ENCODE results near the gene PIP5KL1.

The PIP5KL1 gene

DNA sequence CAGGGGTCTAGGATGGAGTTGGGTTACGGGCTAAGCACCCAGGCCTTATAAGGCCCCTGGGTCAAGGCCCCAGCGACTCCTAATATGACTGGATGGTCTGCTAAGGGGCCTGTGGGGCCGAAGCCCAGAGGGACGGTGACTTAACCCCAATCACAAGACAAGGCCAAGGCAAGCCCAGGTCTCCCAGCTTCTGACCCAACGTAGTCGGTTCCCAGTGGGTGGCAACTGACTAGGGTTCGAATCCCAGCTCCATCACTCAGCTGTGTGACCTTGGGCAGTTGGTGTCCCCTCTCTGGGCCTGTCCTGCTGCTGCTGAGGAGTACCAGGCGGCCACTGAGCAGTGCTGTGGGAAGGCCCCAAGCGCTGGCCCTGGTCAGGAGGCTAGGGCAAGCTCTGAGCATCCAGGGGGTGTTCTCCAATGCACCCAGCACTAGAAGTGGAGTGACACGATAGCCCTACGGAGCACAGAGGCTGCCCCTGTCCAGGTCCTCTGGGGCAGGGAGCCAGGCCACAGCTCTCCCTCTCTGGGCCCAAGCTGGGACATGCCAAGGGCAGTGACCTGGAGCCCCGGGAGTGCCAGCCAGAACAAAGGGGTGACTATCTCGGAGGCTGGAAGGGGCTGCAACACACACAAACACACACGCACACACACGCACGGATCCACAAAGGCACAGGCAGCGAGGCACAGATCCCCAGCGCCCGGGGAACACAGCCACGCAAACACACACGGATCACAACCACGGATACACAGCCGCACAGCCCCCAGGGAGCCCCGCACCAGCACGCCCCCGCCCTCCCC lies 53.6 kb downstream of the PIP5KL1 start:
- H3K4me3 ChIP-seq (ENCODE audit: low read depth in 1 of 2, low read length in 2 of 2) = peak overlapping the region; percentile 77 to 78
- no peak overlapping the region for H3K9ac ChIP-seq (ENCODE audit: low read length)
- no peaks in the 10 kb centered on the region for H3K27me3 ChIP-seq (ENCODE audit: control insufficient read depth in 1 of 2, insufficient read depth in 2 of 2, low read length in 2 of 2)
- peak overlapping the region; percentile 86 for H3K27ac ChIP-seq (ENCODE audit: low read depth, low read length)
- H3K4me1 ChIP-seq (ENCODE audit: insufficient read depth, low read length) = peaks cover 50% of the 10 kb centered on the region
- H3K36me3 ChIP-seq (ENCODE audit: insufficient read depth, low read length) = peaks cover 5% of the 10 kb centered on the region
- no peaks in the 10 kb centered on the region for H3K9me3 ChIP-seq (ENCODE audit: low read length)

- Histone ChIP-seq H3K9me3 (ENCODE audit: low read length) (no peaks in the 10 kb centered on the region), H3K4me1 (ENCODE audit: insufficient read depth, low read length) (peaks cover 50% of the 10 kb centered on the region), H3K4me3 (ENCODE audit: low read depth in 1 of 2, low read length in 2 of 2) (peak overlapping the region; percentile 77 to 78), H3K9ac (ENCODE audit: low read length) (no peak overlapping the region), H3K36me3 (ENCODE audit: insufficient read depth, low read length) (peaks cover 13% of the 10 kb centered on the region), H3K27me3 (ENCODE audit: control insufficient read depth in 1 of 2, insufficient read depth in 2 of 2, low read length in 2 of 2) (no peaks in the 10 kb centered on the region), H3K27ac (ENCODE audit: low read depth, low read length) (peak overlapping the region; percentile 86)
Measured at GRCh38 chr9:127876026-127876763, 54.4 kb downstream of the PIP5KL1 start.

GRCh38 chr9:127875306-127875966 lies 55.1 kb downstream of the PIP5KL1 start:
- Histone ChIP-seq H3K4me3 (ENCODE audit: low read depth in 1 of 2, low read length in 2 of 2) (peak overlapping the region in 1 of 2 donors; percentile 47), H3K27ac (ENCODE audit: low read depth, low read length) (peak overlapping the region; percentile 63), H3K9ac (ENCODE audit: low read length) (no peak overlapping the region), H3K4me1 (ENCODE audit: insufficient read depth, low read length) (peaks cover 50% of the 10 kb centered on the region), H3K27me3 (ENCODE audit: control insufficient read depth in 1 of 2, insufficient read depth in 2 of 2, low read length in 2 of 2) (no peaks in the 10 kb centered on the region), H3K36me3 (ENCODE audit: insufficient read depth, low read length) (peaks cover 14% of the 10 kb centered on the region), H3K9me3 (ENCODE audit: low read length) (no peaks in the 10 kb centered on the region)

DNA sequence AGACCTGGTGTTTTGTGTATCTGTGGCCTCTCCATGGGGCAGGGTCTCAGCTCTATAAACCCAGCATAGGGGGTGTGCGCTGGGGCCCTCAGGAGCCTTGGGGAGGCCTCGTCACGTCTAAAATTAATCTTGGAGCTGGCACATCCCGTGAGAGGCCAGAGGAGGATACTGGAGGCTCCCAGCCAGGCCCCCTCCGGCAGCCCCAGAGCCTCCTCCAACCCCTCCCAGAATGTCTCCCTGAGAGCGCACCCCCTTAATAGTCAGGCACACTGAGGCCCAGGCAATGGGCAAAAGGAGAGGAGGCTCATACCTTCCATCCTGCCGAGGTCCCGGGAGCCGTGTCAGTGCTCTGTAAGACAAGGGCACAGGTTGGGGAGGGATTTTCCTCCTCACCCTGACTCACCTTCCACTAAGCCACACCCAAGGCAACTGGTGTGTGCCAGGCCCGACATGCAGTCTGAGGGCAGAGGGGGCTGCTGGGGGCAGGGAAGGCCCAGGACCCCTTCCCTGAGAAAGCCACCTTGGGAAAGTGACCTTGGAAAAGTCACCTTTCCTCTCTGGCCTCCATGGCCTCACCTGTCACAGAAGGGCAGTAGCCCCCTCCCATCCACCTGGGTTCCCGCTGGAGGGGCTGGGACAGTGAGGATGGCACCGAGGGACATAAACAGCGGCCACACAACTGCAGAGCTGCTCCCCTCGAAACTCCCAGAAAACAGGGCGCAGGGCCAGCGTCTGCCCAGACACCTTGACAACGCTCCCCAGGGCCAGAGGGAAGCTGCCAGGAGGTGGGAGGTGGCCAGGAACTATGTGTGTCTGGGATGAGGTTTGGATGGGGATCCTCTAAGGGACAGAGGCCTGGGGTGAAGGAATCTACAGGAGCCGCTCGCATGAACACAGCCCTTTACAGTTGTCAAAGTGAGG lies 56.0 kb downstream of the PIP5KL1 start:
- Histone ChIP-seq H3K4me1 (ENCODE audit: insufficient read depth, low read length) (peaks cover 50% of the 10 kb centered on the region), H3K27me3 (ENCODE audit: control insufficient read depth in 1 of 2, insufficient read depth in 2 of 2, low read length in 2 of 2) (no peaks in the 10 kb centered on the region), H3K27ac (ENCODE audit: low read depth, low read length) (peak overlapping the region; percentile 63), H3K9me3 (ENCODE audit: low read length) (no peaks in the 10 kb centered on the region), H3K4me3 (ENCODE audit: low read depth in 1 of 2, low read length in 2 of 2) (peak overlapping the region; percentile 26 to 37), H3K36me3 (ENCODE audit: insufficient read depth, low read length) (peaks cover 14% of the 10 kb centered on the region), H3K9ac (ENCODE audit: low read length) (no peak overlapping the region)

DNA sequence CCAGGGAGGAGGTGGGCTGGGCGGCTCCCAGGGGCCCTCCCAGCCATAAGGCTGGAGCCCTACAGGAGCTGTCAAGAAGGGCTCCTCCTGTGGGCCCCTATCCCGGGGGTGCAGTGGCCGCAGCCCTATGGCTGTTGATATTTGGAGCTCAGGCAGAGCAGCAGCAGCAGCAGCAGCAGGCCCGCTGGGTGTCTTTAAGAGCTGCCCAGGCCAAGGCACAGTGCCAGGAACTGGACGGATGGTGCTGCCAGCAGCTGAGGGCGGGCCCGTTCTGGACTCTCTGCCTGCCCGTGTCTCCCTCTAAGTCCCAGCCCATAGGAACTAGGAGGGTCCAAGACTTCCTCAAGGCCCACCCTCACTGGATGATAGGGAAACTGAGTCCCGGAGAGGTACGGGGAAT lies 56.7 kb downstream of the PIP5KL1 start:
- peaks cover 50% of the 10 kb centered on the region for H3K4me1 ChIP-seq (ENCODE audit: insufficient read depth, low read length)
- H3K36me3 ChIP-seq (ENCODE audit: insufficient read depth, low read length) = peaks cover 14% of the 10 kb centered on the region

DNA sequence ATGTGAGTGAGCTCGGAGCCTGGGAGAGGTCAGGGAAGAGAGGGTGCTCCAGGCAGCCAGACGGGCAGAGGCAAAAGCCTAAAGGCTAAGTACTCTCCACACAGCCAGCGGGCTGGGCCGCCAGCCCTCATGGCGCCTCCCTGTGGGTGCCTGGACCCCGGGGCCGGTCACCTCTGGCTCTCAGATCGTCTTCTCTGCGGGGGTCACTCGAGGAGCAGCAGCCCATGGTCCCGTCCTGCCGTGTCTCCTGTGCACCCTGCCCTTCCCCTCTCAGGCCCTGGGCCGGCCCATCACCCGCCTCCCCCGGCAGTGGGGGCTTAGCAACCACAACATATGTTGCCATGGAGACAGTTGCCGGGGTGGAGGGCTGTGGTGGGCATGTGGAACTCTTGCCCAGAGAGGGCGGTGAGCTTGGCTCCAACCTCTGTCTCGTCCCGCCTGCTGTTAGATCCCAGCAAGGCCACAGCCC lies 57.3 kb downstream of the PIP5KL1 start:
- H3K27ac ChIP-seq (ENCODE audit: low read depth, low read length) = peak overlapping the region; percentile 35
- peaks cover 16% of the 10 kb centered on the region for H3K36me3 ChIP-seq (ENCODE audit: insufficient read depth, low read length)
- no peak overlapping the region for H3K4me3 ChIP-seq (ENCODE audit: low read depth in 1 of 2, low read length in 2 of 2)
- no peaks in the 10 kb centered on the region for H3K27me3 ChIP-seq (ENCODE audit: control insufficient read depth in 1 of 2, insufficient read depth in 2 of 2, low read length in 2 of 2)
- no peaks in the 10 kb centered on the region for H3K9me3 ChIP-seq (ENCODE audit: low read length)
- no peak overlapping the region for H3K9ac ChIP-seq (ENCODE audit: low read length)
- H3K4me1 ChIP-seq (ENCODE audit: insufficient read depth, low read length) = peaks cover 46% of the 10 kb centered on the region

More for the DNA sequence above, 56.7 kb downstream of the PIP5KL1 start:
- H3K9me3 ChIP-seq (ENCODE audit: low read length) = no peaks in the 10 kb centered on the region
- peak overlapping the region; percentile 26 to 37 for H3K4me3 ChIP-seq (ENCODE audit: low read depth in 1 of 2, low read length in 2 of 2)
- H3K27ac ChIP-seq (ENCODE audit: low read depth, low read length) = peak overlapping the region; percentile 35
- H3K9ac ChIP-seq (ENCODE audit: low read length) = no peak overlapping the region
- no peaks in the 10 kb centered on the region for H3K27me3 ChIP-seq (ENCODE audit: control insufficient read depth in 1 of 2, insufficient read depth in 2 of 2, low read length in 2 of 2)

- Histone ChIP-seq H3K4me1 (ENCODE audit: insufficient read depth, low read length) (peaks cover 40% of the 10 kb centered on the region), H3K27me3 (ENCODE audit: control insufficient read depth in 1 of 2, insufficient read depth in 2 of 2, low read length in 2 of 2) (no peaks in the 10 kb centered on the region), H3K9ac (ENCODE audit: low read length) (no peak overlapping the region), H3K9me3 (ENCODE audit: low read length) (no peaks in the 10 kb centered on the region), H3K36me3 (ENCODE audit: insufficient read depth, low read length) (peaks cover 22% of the 10 kb centered on the region), H3K27ac (ENCODE audit: low read depth, low read length) (no peak overlapping the region), H3K4me3 (ENCODE audit: low read depth in 1 of 2, low read length in 2 of 2) (no peak overlapping the region)
Measured at GRCh38 chr9:127872369-127873222, 58.0 kb downstream of the PIP5KL1 start.

GRCh38 chr9:127871531-127871930 lies 59.0 kb downstream of the PIP5KL1 start:
- H3K27ac ChIP-seq (ENCODE audit: low read depth, low read length) = no peak overlapping the region
- no peak overlapping the region for H3K9ac ChIP-seq (ENCODE audit: low read length)
- H3K27me3 ChIP-seq (ENCODE audit: control insufficient read depth in 1 of 2, insufficient read depth in 2 of 2, low read length in 2 of 2) = no peaks in the 10 kb centered on the region
- peaks cover 25% of the 10 kb centered on the region for H3K36me3 ChIP-seq (ENCODE audit: insufficient read depth, low read length)
- H3K4me1 ChIP-seq (ENCODE audit: insufficient read depth, low read length) = peaks cover 34% of the 10 kb centered on the region
- no peak overlapping the region for H3K4me3 ChIP-seq (ENCODE audit: low read depth in 1 of 2, low read length in 2 of 2)
- H3K9me3 ChIP-seq (ENCODE audit: low read length) = no peaks in the 10 kb centered on the region

DNA sequence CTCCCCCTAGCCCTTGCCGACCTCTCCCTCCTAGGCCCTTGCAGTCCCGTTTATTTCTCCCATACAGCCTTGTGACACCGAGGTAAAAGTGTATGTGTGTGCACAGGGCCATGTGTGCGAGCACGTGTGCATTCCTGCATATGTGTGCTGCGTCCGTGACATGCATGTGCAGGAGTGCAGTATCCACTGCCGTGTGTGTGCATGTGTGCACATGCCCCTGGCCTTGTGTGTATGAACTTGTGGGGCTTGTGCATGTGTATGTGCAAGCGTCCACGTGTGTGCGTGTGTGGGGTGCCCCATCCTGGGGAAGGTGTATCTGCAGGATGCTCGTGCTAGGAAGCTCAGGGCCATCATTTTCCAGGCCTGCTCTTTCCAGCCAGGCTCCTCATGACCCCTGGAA lies 59.7 kb downstream of the PIP5KL1 start:
- no peak overlapping the region for H3K4me3 ChIP-seq (ENCODE audit: low read depth in 1 of 2, low read length in 2 of 2)
- H3K36me3 ChIP-seq (ENCODE audit: insufficient read depth, low read length) = peaks cover 25% of the 10 kb centered on the region
- H3K27me3 ChIP-seq (ENCODE audit: control insufficient read depth in 1 of 2, insufficient read depth in 2 of 2, low read length in 2 of 2) = no peaks in the 10 kb centered on the region
- no peaks in the 10 kb centered on the region for H3K9me3 ChIP-seq (ENCODE audit: low read length)
- no peak overlapping the region for H3K9ac ChIP-seq (ENCODE audit: low read length)
- H3K27ac ChIP-seq (ENCODE audit: low read depth, low read length) = no peak overlapping the region
- H3K4me1 ChIP-seq (ENCODE audit: insufficient read depth, low read length) = peaks cover 28% of the 10 kb centered on the region

All from muscle layer of colon (tissue), 2 donors.